Measurements from ENCODE around the gene HAND2.
A peak's percentile ranks its signal among the peaks of the same experiment; 100 is the strongest.

The HAND2 gene

GRCh38 chr4:173498023-173498422 is 32.0 kb downstream of the HAND2 start:
- no peak overlapping the region for H3K4me3 ChIP-seq (ENCODE audit: low read depth, low read length)
- in situ Hi-C loops (cut with HindIII; ENCODE audit: low sequenced_read_pairs) = no loop called here
- no peak for DNase-seq (ENCODE audit: low read depth, low spot score)
- no peak for TF ChIP-seq CTCF (IDR thresholded peaks at IDR 0.05; ENCODE audit: low read depth, low read length)

- in situ Hi-C loops (cut with HindIII; ENCODE audit: low sequenced_read_pairs) = no loop called here
These were observed 35.7 kb downstream of the HAND2 start for GRCh38 chr4:173494013-173494970.

GRCh38 chr4:173493041-173493440 is 37.0 kb downstream of the HAND2 start:
- H3K4me3 ChIP-seq (ENCODE audit: low read depth, low read length) = no peak overlapping the region
- DNase-seq (ENCODE audit: low read depth, low spot score) = no peak
- in situ Hi-C loops (cut with HindIII; ENCODE audit: low sequenced_read_pairs) = no loop called here
- no peak for TF ChIP-seq CTCF (IDR thresholded peaks at IDR 0.05; ENCODE audit: low read depth, low read length)

More at GRCh38 chr4:173494013-173494970, 35.7 kb downstream of the HAND2 start:
- TF ChIP-seq CTCF (IDR thresholded peaks at IDR 0.05; ENCODE audit: low read depth, low read length) = peak; percentile 82
- DNase-seq (ENCODE audit: low read depth, low spot score) = peak; percentile 71
- peak overlapping the region; percentile 37 for H3K4me3 ChIP-seq (ENCODE audit: low read depth, low read length)

GRCh38 chr4:173492315-173492714 is 37.7 kb downstream of the HAND2 start:
- no peak overlapping the region for H3K4me3 ChIP-seq (ENCODE audit: low read depth, low read length)
- in situ Hi-C loops (cut with HindIII; ENCODE audit: low sequenced_read_pairs) = no loop called here
- DNase-seq (ENCODE audit: low read depth, low spot score) = no peak
- TF ChIP-seq CTCF (IDR thresholded peaks at IDR 0.05; ENCODE audit: low read depth, low read length) = no peak

GRCh38 chr4:173490817-173491528 is 39.1 kb downstream of the HAND2 start:
- DNase-seq (ENCODE audit: low read depth, low spot score) = peak; percentile 68
- TF ChIP-seq CTCF (IDR thresholded peaks at IDR 0.05; ENCODE audit: low read depth, low read length) = no peak
- in situ Hi-C loops (cut with HindIII; ENCODE audit: low sequenced_read_pairs) = no loop called here
- no peak overlapping the region for H3K4me3 ChIP-seq (ENCODE audit: low read depth, low read length)

- TF ChIP-seq CTCF (IDR thresholded peaks at IDR 0.05; ENCODE audit: low read depth, low read length) = no peak
- in situ Hi-C loops (cut with HindIII; ENCODE audit: low sequenced_read_pairs) = no loop called here
- no peak for DNase-seq (ENCODE audit: low read depth, low spot score)
- no peak overlapping the region for H3K4me3 ChIP-seq (ENCODE audit: low read depth, low read length)
These were observed 39.8 kb downstream of the HAND2 start for GRCh38 chr4:173490256-173490655.
